ENCODE data around the gene STAMBP. TPM values are rescaled to one million over a fixed set of nuclear protein-coding genes. Genes with fewer than 3 reads are reported as not detected.

Gene STAMBP
- total and polyA plus RNA-seq, 3 donors from 2014 or later = 47.4 to 51.2 (median 49.0) TPM

GRCh38 chr2:73852020-73852419, 23.3 kb downstream of the STAMBP start:
- no peak overlapping the region for H3K27ac ChIP-seq
- no peaks in the 10 kb centered on the region for H3K36me3 ChIP-seq (ENCODE audit: low read depth, missing control alignments)
- no peak overlapping the region for H3K4me3 ChIP-seq
- no peak for DNase-seq
- no peaks in the 10 kb centered on the region for H3K9me3 ChIP-seq
- no peaks in the 10 kb centered on the region for H3K27me3 ChIP-seq
- TF ChIP-seq CTCF (IDR thresholded peaks at IDR 0.05) (no peak), POLR2A (IDR thresholded peaks at IDR 0.05) (no peak)
- intact Hi-C loops (cut with DNase I; ENCODE audit: low total_unique reads) = no loop called here
- H3K4me1 ChIP-seq = no peaks in the 10 kb centered on the region

GRCh38 chr2:73855526-73855925, 26.8 kb downstream of the STAMBP start:
- Histone ChIP-seq H3K27me3 (no peaks in the 10 kb centered on the region), H3K36me3 (ENCODE audit: low read depth, missing control alignments) (no peaks in the 10 kb centered on the region), H3K4me3 (no peak overlapping the region), H3K9me3 (no peaks in the 10 kb centered on the region), H3K27ac (no peak overlapping the region), H3K4me1 (no peaks in the 10 kb centered on the region)
- 91 to 92% methylated on average over 2 of the region's 2 CpGs for WGBS, 2 donors
- no peak for TF ChIP-seq POLR2A (IDR thresholded peaks at IDR 0.05)
- TF ChIP-seq CTCF (IDR thresholded peaks at IDR 0.05) = no peak
- no peak for DNase-seq
- intact Hi-C loops (cut with DNase I; ENCODE audit: low total_unique reads) = no loop called here

DNA sequence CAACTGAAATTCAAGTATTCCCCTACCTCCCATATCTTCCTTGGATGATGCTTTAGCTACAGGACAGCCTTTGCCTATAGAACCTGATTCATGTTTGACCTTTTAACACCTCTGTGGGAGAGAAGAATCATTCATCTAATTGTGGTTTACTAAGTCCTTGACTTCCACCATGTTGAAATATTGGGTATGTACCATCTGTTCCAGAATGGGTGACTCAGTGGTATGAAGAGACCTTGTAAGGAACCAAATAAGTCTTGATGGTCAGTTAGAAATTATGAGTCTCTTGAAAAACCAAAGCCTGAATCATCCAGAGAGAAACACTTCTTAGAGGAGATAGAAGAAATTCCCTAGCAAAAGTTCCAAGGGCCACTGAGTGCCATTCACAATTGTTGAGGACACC, 27.5 kb downstream of the STAMBP start:
- no peak for TF ChIP-seq CTCF (IDR thresholded peaks at IDR 0.05)
- TF ChIP-seq POLR2A (IDR thresholded peaks at IDR 0.05) = no peak
- Histone ChIP-seq H3K27me3 (no peaks in the 10 kb centered on the region), H3K36me3 (ENCODE audit: low read depth, missing control alignments) (no peaks in the 10 kb centered on the region), H3K27ac (no peak overlapping the region), H3K9me3 (no peaks in the 10 kb centered on the region), H3K4me1 (no peaks in the 10 kb centered on the region), H3K4me3 (no peak overlapping the region)
- intact Hi-C loops (cut with DNase I; ENCODE audit: low total_unique reads) = no loop called here
- no peak for DNase-seq

GRCh38 chr2:73859721-73860586, 31.2 kb downstream of the STAMBP start:
- Histone ChIP-seq H3K27ac (no peak overlapping the region), H3K4me3 (no peak overlapping the region), H3K9me3 (no peaks in the 10 kb centered on the region), H3K4me1 (no peaks in the 10 kb centered on the region), H3K27me3 (no peaks in the 10 kb centered on the region), H3K36me3 (ENCODE audit: low read depth, missing control alignments) (no peaks in the 10 kb centered on the region)
- TF ChIP-seq CTCF (IDR thresholded peaks at IDR 0.05) (no peak), POLR2A (IDR thresholded peaks at IDR 0.05) (no peak)
- no peak for DNase-seq
- intact Hi-C loops (cut with DNase I; ENCODE audit: low total_unique reads) = no loop called here
- 94 to 95% methylated on average over 6 of the region's 6 CpGs for WGBS, 2 donors

- Histone ChIP-seq H3K4me3 (no peak overlapping the region), H3K27ac (no peak overlapping the region), H3K27me3 (no peaks in the 10 kb centered on the region), H3K36me3 (ENCODE audit: low read depth, missing control alignments) (no peaks in the 10 kb centered on the region), H3K4me1 (no peaks in the 10 kb centered on the region), H3K9me3 (no peaks in the 10 kb centered on the region)
- no peak for DNase-seq
- intact Hi-C loops (cut with DNase I; ENCODE audit: low total_unique reads) = no loop called here
- no peak for TF ChIP-seq CTCF (IDR thresholded peaks at IDR 0.05)
- no peak for TF ChIP-seq POLR2A (IDR thresholded peaks at IDR 0.05)
- WGBS, 2 donors = 76 to 81% methylated on average over 2 of the region's 2 CpGs
These were observed 34.2 kb downstream of the STAMBP start for GRCh38 chr2:73862987-73863386.
